Hematopoietic multipotent progenitor cell treated with erythropoietin and hydrocortisone succinate and interleukin-3 and kit ligand, for 6 days (in vitro differentiated cells): ENCODE data around the gene PARP14.
"Not testable (repeated sequence)": the region's sequence is repeated elsewhere in the genome, so short reads cannot be mapped to it uniquely, and the experiment has no call there.

ENCODE experiments used
- DNase-seq: peaks from one replicate; pipeline ENCODE4 v3.0.0-alpha.2; 2015

Gene PARP14

GRCh38 chr3:122727766-122728165, 47.1 kb downstream of the PARP14 start:
- no peak for DNase-seq

- DNase-seq = no peak
These were observed 47.5 kb downstream of the PARP14 start for GRCh38 chr3:122728186-122728585.

- no peak for DNase-seq
These were observed 48.3 kb downstream of the PARP14 start for GRCh38 chr3:122728756-122729514.

DNA sequence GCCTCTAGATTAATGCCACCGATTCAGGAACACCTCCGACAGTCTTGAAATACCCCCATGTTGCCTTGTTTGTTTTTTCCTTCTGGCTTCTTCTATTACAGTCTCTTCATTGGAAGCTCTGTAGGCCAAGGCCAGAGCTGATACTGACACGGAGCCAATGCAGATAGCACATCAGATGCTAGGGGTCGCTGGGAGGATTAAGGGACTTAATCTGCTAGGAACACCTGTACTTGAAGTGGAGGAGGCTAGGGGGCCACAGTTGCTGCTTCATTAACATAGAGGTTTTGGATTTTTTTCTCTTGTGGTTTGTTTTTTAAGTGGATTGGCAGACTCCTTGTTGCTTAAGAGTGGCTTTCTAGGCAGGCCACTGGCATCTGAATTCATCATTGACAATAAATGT, 49.6 kb downstream of the PARP14 start:
- peak; percentile 54 for DNase-seq

DNA sequence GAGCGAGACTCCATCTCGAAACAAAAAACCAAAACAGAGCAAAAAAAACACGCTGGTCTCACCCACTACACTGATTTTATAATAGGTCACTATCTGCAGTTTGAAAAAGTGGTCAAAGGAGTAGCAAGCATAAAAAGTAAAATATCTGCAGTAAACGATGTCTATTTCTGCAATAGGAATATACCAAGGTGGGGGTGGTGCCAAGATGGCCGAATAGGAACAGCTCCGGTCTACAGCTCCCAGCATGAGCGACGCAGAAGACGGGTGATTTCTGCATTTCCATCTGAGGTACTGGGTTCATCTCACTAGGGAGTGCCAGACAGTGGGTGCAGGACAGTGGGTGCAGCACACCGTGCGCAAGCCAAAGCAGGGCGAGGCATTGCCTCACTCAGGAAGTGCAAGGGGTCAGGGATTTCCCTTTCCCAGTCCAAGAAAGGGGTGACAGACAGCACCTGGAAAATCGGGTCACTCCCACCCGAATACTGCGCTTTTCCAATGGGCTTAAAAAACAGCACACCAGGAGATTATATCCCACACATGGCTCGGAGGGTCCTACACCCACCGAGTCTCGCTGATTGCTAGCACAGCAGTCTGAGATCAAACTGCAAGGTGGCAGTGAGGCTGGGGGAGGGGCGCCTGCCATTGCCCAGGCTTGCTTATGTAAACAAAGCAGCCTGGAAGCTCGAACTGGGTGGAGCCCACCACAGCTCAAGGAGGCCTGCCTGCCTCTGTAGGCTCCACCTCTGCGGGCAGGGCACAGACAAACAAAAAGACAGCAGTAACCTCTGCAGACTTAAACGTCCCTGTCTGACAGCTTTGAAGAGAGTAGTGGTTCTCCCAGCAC, 52.3 kb downstream of the PARP14 start:
- not testable (repeated sequence) for DNase-seq

DNA sequence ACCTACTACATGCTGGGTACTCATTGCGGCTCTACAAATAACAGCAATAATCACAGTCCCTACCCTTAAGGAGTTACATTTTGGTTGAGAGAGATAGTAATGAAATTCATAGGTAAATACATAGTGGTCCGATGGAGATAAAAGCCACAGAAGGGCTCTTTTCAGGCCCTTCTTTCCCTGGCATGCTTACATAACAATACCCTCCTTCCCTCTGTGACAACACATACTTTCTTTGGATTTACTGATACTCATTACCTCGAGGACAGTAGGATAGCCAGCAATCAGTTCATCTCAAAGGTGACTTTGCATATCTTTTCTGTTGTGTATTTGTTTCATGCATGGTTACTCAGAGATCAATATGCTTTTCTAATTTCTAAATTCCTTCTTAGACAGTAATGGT, 58.5 kb downstream of the PARP14 start:
- no peak for DNase-seq

DNA sequence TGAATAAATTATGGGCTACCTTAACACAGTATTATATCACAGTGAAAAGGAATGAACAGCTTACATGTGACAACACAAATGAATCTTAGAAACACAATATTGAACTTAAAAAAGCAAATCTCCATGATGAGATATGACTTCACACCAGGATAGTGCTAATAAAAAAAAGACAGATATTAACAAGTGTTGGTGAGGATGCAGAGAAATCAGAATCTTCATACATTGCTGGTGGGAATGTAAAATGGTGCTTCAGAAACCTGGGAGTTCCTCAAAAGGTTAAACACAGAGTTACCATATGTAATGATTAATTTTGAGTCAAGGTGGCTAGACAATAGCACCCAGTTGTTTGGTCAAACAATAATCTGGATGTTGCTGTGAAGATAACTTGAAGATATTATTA, 61.6 kb downstream of the PARP14 start:
- DNase-seq = no peak

GRCh38 chr3:122743581-122744120, 63.0 kb downstream of the PARP14 start:
- DNase-seq = no peak

DNA sequence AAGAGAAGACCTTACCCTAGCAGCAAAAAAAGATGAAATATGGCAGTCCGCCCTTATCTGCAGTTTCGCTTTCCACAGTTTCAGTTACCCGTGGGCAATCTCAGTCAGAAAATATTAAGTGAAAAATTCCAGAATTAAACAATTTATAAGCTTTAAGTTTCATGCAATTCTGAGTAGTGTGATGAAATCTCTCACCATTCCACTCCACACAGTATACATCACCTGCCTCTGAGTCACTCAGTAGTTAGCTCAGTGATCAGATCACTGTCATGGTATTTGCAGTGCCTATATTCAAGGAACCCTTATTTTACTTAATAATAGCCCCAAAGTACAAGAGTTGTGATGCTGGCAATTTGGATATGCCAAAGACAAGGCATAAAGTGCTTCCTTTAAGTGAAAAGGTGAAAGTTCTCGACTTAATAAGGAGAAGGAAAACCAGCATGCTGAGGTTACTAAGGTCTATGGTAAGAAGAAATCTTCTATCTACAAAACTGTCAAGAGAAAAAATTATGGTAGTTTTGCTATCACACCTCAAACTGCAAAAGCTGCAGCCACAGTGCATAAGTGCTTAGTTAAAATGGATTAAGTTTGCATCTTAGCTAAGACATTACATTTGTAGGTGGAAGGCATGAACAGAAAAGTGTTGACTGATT, 64.9 kb downstream of the PARP14 start:
- DNase-seq = no peak

DNA sequence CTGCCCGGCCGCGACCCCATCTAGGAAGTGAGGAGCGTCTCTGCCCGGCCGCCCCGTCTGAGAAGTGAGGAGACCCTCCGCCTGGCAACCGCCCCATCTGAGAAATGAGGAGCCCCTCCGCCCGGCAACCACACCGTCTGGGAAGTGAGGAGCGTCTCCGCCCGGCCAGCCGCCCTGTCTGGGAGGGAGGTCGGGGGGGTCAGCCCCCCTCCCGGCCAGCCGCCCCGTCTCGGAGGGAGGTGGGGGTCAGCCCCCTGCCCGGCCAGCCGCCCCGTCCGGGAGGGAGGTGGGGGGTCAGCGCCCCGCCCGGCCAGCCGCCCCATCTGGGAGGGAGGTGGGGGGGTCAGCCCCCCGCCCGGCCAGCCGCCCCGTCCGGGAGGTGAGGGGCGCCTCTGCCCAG, 66.7 kb downstream of the PARP14 start:
- DNase-seq = not testable (repeated sequence)

DNA sequence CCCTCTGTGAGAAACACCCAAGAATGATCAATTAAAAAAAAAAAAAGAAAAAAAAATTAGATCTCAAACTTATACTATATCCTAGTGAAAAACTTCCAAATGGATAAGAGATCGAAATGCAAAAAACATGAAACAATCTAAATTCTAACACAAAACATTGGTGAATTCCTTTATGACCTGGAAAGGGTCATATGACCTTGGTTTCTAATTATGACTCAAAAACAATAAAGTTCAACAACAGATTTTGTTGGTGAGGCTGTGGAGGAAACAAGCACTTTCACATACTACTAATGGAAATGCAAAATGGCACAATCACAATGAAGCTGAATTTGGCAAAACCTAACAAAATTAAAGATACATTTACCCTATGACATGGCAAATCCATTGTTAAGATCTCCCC, 67.7 kb downstream of the PARP14 start:
- DNase-seq = no peak

- peak; percentile 82 for DNase-seq
These were observed 74.3 kb downstream of the PARP14 start for GRCh38 chr3:122754929-122755328.

DNA sequence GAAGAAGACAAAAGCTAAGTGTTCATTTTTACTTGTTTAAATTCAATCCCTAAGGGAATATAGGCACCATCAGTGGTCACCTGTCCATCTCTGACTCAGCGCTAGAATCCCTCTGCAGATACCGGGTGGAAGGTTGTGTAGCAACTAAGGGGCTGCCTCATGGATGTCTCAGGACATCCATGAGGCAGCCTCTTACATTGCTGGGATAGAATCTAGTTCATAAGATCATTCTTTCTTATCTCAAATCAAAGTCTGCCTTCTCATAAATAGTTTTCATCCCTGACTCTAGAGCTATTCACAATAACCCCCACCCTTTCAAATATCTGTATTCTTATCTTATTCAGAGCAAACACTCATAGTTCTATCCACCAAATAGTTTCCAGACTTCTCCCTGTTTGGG, 74.9 kb downstream of the PARP14 start:
- DNase-seq = no peak

DNA sequence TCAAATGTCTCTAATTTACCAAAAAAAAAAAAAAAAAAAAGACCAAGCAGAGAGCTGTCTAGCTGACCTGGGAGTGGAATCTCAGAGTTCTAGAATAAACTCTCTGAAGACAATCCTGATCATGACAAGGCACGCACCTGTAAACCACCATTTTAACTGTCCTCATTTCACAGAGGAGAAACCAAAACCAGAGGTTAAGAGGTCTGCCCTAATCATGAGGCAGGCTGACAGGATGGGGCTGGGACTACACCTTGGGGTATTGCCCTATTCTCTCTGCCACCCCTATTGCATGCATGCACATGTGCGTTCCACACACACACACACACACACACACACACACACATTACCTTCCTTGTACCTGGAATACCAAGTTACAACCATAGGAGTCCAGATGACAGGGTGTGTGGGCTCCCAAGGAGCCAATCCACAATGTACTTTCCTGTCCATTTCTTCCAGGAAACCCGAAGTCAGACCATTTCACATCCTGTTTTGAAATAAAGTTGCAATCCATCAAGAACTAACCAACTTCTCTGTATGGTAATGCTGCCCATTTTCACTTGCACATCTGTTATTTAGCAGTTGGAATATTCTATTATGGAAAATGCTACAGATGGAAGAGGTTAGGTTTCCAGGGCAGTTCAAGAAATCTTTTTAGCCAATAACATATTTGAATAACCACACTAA, 78.4 kb downstream of the PARP14 start:
- peak; percentile 24 for DNase-seq

- DNase-seq = no peak
These were observed 80.0 kb downstream of the PARP14 start for GRCh38 chr3:122760453-122761271.

DNA sequence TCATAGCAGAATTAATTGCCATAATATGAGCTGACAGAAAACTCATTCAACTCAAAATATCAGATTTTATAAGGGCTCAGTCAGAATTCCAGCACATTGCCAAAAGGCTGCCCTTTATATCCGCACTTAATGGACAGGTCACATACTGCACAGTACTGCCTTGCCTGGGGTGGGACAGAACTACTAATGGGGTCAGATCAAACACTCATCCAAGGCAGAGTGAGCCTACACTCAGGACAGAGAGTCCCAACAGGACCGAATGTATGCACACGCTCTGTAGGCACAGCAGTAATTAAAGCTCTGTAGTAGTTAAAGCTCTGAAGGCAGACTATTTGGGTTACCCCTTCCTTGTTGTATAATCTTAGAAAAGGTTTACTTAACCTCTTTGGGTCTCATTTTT, 85.8 kb downstream of the PARP14 start:
- DNase-seq = no peak

DNA sequence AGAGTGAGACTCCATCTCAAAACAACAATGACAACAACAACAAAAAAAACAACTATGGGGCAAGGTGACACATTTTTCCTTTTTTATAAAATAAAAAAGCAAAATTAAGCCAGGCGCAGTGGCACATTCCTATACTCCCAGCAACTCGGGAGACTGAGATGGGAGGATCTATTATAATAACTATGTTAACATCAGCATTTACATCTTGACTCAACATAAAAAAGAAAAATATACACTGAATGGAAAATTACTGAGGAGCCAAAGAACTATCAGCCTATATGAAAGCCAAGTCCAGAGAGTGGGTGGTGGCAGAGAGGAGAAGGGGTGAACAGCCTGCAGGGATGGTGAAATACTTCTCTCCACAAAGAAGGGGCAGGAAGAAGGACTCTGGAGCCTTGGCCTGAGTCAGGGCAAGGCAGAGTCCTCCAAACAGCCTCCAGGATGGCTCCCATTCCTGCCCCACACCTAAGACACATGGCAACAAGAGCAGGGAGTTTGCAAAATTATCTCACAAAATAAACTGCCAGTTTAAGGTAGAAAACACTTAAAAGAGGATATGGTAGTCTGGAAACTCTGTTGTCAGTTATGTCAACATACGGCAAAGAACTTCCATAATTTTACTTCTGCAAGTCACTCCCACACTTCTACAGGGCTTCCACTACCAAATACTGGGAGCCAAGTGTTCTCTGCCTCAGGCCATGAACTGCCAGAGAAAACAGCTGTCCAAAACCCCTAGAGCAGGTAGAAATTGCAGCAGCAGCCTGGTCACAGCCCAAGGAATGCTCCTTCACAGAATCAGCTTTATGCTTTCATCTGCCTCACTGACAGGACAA, 87.1 kb downstream of the PARP14 start:
- DNase-seq = peak; percentile 37

- no peak for DNase-seq
These were observed 90.0 kb downstream of the PARP14 start for GRCh38 chr3:122770521-122771202.

DNA sequence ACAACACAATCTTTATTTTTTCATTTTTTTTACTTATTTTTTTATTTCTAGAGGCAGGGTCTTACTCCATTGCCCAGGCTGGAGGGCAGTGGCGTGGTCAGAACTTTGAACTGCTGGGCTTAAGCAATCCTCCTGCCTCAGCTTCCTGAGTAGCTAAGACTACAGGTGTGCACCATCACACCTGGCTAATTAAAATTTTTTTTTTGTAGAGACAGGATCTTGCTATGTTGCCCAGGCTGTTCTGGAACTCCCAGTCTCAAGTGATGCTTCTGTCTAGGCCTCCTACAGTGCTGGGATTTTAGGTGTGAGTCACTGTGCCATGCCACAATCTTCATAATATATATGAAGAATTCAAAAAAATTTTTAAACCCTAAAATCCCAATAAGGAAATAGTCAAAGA, 92.2 kb downstream of the PARP14 start:
- DNase-seq = no peak

DNA sequence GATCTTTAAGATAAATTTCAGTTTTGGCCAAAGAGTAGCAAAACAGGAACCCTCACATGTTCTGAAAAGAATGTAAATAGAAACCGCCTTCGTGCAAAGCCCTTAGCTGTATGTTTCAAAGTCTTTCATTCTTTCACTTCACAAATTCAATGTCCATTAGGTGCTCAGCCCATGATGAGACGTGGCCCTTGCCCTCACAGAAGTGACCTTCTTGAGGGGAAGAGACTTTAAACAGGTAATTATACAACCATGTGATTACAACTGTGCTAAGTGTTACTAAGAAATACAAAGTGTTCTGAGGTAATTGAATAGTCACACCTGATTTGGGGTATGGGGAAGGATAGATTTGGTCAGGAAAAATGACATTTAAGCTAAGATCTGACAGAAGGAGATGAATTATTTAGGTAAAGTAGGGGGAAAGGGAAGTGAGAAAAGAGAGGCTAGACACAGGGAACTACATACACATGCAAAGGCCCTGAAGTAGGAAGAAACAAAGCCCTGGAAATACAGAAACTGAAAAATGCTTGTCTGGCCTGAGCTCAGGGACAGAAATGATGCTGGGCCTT, 93.4 kb downstream of the PARP14 start:
- no peak for DNase-seq
